ENCODE measurements around the gene DESI2.

GRCh38 chr1:244628789-244629188, 24.1 kb upstream of the DESI2 start:
- no peak for TF ChIP-seq FOXM1 (IDR thresholded peaks at IDR 0.05; ENCODE audit: borderline replicate concordance, low read depth)
- no peak for TF ChIP-seq CEBPB (IDR thresholded peaks at IDR 0.05)
- no peak for TF ChIP-seq REST (IDR thresholded peaks at IDR 0.05; ENCODE audit: low read depth)
- TF ChIP-seq CREB1 (IDR thresholded peaks at IDR 0.05; ENCODE audit: low read depth) = no peak
- no peak for TF ChIP-seq MAX (IDR thresholded peaks at IDR 0.05)
- no peak for TF ChIP-seq RAD21 (IDR thresholded peaks at IDR 0.05; ENCODE audit: low read depth)
- TF ChIP-seq EP300 (IDR thresholded peaks at IDR 0.05; ENCODE audit: borderline replicate concordance) = no peak
- no peak for TF ChIP-seq TEAD4 (IDR thresholded peaks at IDR 0.05)

Measured in Ishikawa (cell line).